GM18909 (cell line): ENCODE results near the gene ARL11.

Experiments used
- ATAC-seq: cut with Tn5 transposase; IDR thresholded peaks from one replicate; pipeline ENCODE4 v1.9.1; 2021; ENCODE audit warnings: mild to moderate bottlenecking; ENCODE audit not compliant: unreplicated experiment, poor library complexity

The ARL11 gene

DNA sequence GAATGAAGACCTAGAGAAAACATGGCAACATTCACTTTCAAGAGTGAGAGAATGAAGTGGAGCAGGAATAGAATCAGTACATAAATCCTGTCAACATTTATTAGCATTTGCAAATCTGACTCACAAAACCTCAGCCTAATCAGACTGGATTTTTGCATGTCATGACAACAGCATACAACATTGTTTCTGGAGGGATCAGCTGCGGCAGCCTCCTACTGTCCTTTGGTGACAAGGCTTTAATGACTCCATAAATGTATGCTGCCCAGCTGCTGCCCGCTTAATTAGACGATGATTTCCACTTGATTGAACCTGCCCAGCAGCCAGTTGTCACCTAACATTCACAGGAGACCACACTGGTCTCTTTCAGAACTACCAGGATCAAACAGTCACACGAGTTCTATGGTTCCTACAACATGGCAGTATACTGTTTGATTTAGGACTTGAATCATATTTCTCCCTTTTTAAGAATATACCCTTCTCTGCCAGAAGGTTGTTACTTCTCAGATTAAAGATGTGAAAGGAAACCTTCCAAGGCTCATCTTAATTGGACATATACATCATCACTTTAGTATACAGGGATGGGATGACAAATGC lies 53.6 kb downstream of the ARL11 start:
- no peak for ATAC-seq
